GM12872 (cell line): ENCODE results near the gene AFAP1L2.

Experiments used
- TF ChIP-seq, protein P1 (sequence below): IDR thresholded peaks from 3 replicates; pipeline ENCODE4 v1.5.1; 2011; ENCODE audit warnings: low read depth, mild to moderate bottlenecking, low read length, moderate library complexity; ENCODE audit not compliant: insufficient read depth

Gene AFAP1L2

DNA sequence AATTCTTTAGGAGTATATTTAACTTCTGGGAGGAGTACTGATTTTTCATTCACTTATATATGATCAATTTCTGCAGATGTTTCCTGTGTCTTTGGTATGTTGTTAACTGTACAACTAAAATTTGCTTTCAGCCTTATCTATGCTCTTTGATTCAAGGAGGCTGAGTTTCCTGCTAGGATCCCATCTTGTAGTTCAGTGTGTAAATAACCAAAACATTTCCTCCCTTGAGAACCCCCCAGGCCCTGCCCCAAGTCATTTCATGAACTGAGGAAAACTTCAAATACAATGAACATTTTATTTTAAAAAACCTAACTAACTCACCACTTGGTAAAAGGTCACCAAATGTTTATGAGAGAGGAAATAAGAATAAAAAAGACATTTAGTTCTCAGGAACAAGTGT lies 109.8 kb downstream of the AFAP1L2 start:
- TF ChIP-seq, protein P1, sequence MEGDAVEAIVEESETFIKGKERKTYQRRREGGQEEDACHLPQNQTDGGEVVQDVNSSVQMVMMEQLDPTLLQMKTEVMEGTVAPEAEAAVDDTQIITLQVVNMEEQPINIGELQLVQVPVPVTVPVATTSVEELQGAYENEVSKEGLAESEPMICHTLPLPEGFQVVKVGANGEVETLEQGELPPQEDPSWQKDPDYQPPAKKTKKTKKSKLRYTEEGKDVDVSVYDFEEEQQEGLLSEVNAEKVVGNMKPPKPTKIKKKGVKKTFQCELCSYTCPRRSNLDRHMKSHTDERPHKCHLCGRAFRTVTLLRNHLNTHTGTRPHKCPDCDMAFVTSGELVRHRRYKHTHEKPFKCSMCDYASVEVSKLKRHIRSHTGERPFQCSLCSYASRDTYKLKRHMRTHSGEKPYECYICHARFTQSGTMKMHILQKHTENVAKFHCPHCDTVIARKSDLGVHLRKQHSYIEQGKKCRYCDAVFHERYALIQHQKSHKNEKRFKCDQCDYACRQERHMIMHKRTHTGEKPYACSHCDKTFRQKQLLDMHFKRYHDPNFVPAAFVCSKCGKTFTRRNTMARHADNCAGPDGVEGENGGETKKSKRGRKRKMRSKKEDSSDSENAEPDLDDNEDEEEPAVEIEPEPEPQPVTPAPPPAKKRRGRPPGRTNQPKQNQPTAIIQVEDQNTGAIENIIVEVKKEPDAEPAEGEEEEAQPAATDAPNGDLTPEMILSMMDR: no peak

DNA sequence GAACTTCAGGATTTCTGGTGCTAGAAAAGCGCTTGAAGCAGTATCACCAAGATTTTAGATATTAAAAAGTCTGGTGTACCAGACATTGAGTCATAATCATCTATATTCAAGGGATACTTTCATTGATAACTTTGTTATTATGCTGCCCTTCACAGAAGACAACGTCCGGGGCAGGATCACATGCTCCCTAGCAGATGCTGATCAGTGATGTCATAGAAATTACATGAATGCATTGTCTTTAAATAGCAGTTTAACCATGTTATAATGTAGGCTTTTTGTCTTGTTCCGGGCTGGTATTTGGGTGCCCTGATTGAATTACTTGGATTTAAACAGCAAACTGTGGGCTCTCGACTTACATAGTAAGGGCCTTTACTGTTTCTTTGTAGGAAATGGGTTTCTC lies 111.2 kb downstream of the AFAP1L2 start:
- TF ChIP-seq, protein P1: no peak

- TF ChIP-seq, protein P1: no peak
Observed at GRCh38 chr10:114291516-114291915, 112.8 kb downstream of the AFAP1L2 start.

- TF ChIP-seq, protein P1: no peak
Observed at GRCh38 chr10:114291076-114291475, 113.2 kb downstream of the AFAP1L2 start.

- TF ChIP-seq, protein P1: no peak
Observed at GRCh38 chr10:114290038-114290437, 114.3 kb downstream of the AFAP1L2 start.

- TF ChIP-seq, protein P1: no peak
Observed at GRCh38 chr10:114289096-114289436, 115.2 kb downstream of the AFAP1L2 start.

- TF ChIP-seq, protein P1: no peak
Observed at GRCh38 chr10:114288424-114289095, 115.7 kb downstream of the AFAP1L2 start.
